HEK293 (cell line): ENCODE data around the gene LYSMD3.
A peak's percentile ranks its signal among the peaks of the same experiment; 100 is the strongest.

Experiments used
- EGR2 ChIP-seq: fragments of 450-650 bp; formaldehyde crosslinking; IDR thresholded peaks from 2 replicates; pipeline ENCODE4 v1.5.1; 2016; ENCODE audit warnings: low read depth, missing biosample characterization, missing genetic modification characterization
- IKZF3 ChIP-seq: fragments of 450-650 bp; IDR thresholded peaks from 2 replicates; pipeline ENCODE4 v1.5.0; 2018; ENCODE audit warnings: missing biosample characterization, mild to moderate bottlenecking, missing genetic modification characterization, moderate library complexity
- KLF16 ChIP-seq: fragments of 450-650 bp; formaldehyde crosslinking; IDR thresholded peaks from 2 replicates; pipeline ENCODE4 v1.5.1; 2017; ENCODE audit warnings: missing biosample characterization, missing genetic modification characterization
- KLF7 ChIP-seq: fragments of 450-650 bp; formaldehyde crosslinking; IDR thresholded peaks from 2 replicates; pipeline ENCODE4 v1.5.1; 2016; ENCODE audit warnings: missing biosample characterization, missing genetic modification characterization, borderline replicate concordance
- MYNN ChIP-seq: fragments of 450-650 bp; formaldehyde crosslinking; IDR thresholded peaks from 2 replicates; pipeline ENCODE4 v1.5.1; 2016; ENCODE audit warnings: missing biosample characterization, missing genetic modification characterization, borderline replicate concordance
- MZF1 ChIP-seq: fragments of 450-650 bp; formaldehyde crosslinking; IDR thresholded peaks from 2 replicates; pipeline ENCODE4 v1.5.1; 2017; ENCODE audit warnings: missing biosample characterization, missing genetic modification characterization, borderline replicate concordance
- PRDM2 ChIP-seq: fragments of 450-650 bp; formaldehyde crosslinking; IDR thresholded peaks from 2 replicates; pipeline ENCODE4 v1.5.1; 2016; ENCODE audit warnings: missing biosample characterization, missing genetic modification characterization, borderline replicate concordance
- PRDM4 ChIP-seq: fragments of 450-650 bp; formaldehyde crosslinking; IDR thresholded peaks from 2 replicates; pipeline ENCODE4 v1.5.1; 2017; ENCODE audit warnings: missing biosample characterization, missing genetic modification characterization
- SP3 ChIP-seq: fragments of 450-650 bp; formaldehyde crosslinking; IDR thresholded peaks from 2 replicates; pipeline ENCODE4 v1.5.1; 2016; ENCODE audit warnings: missing biosample characterization, missing genetic modification characterization
- TRIM28 ChIP-seq: IDR thresholded peaks from 2 replicates; pipeline ENCODE4 v1.6.1; 2011; ENCODE audit warnings: low read length, control low read depth, borderline replicate concordance
- ZBTB11 ChIP-seq: fragments of 450-650 bp; formaldehyde crosslinking; conservative IDR thresholded peaks from 2 replicates; pipeline ENCODE4 v1.5.1; 2016; ENCODE audit warnings: low read depth, missing biosample characterization, missing genetic modification characterization
- ZFHX2 ChIP-seq: fragments of 450-650 bp; formaldehyde crosslinking; conservative IDR thresholded peaks from 2 replicates; pipeline ENCODE4 v1.5.1; 2016; ENCODE audit warnings: missing biosample characterization, missing genetic modification characterization
- ZNF112 ChIP-seq: fragments of 450-650 bp; formaldehyde crosslinking; IDR thresholded peaks from 2 replicates; pipeline ENCODE4 v1.5.0; 2017; ENCODE audit warnings: missing biosample characterization, missing genetic modification characterization
- ZNF133 ChIP-seq: fragments of 450-650 bp; formaldehyde crosslinking; IDR thresholded peaks from 2 replicates; pipeline ENCODE4 v1.5.1; 2016; ENCODE audit warnings: missing biosample characterization, missing genetic modification characterization
- ZNF157 ChIP-seq: fragments of 450-650 bp; formaldehyde crosslinking; IDR thresholded peaks from 2 replicates; pipeline ENCODE4 v1.5.1; 2016; ENCODE audit warnings: missing biosample characterization, missing genetic modification characterization
- ZNF341 ChIP-seq: fragments of 450-650 bp; formaldehyde crosslinking; IDR thresholded peaks from 2 replicates; pipeline ENCODE4; 2016; ENCODE audit warnings: low read depth, missing biosample characterization, missing genetic modification characterization
- ZNF350 ChIP-seq: fragments of 450-650 bp; formaldehyde crosslinking; IDR thresholded peaks from 2 replicates; pipeline ENCODE4 v1.5.0; 2017; ENCODE audit warnings: missing biosample characterization, mild to moderate bottlenecking, missing genetic modification characterization
- ZNF416 ChIP-seq: fragments of 450-650 bp; formaldehyde crosslinking; IDR thresholded peaks from 2 replicates; pipeline ENCODE4 v1.5.1; 2016; ENCODE audit warnings: missing biosample characterization, missing genetic modification characterization
- ZNF426 ChIP-seq: fragments of 450-650 bp; formaldehyde crosslinking; IDR thresholded peaks from 2 replicates; pipeline ENCODE4 v1.5.1; 2017; ENCODE audit warnings: missing biosample characterization, missing genetic modification characterization, mild to moderate bottlenecking, inconsistent platforms, moderate library complexity
- ZNF610 ChIP-seq: fragments of 450-650 bp; formaldehyde crosslinking; IDR thresholded peaks from 2 replicates; pipeline ENCODE4 v1.5.1; 2016; ENCODE audit warnings: missing biosample characterization, missing genetic modification characterization, borderline replicate concordance
- ZNF626 ChIP-seq: fragments of 450-650 bp; sonication (Bioruptor Pico); formaldehyde crosslinking; IDR thresholded peaks from 2 replicates; pipeline ENCODE4 v1.5.1; 2018; ENCODE audit warnings: missing biosample characterization, missing genetic modification characterization, inconsistent platforms
- ZNF629 ChIP-seq: fragments of 450-650 bp; formaldehyde crosslinking; IDR thresholded peaks from 2 replicates; pipeline ENCODE4 v1.5.1; 2017; ENCODE audit warnings: missing biosample characterization, missing genetic modification characterization
- ZNF645 ChIP-seq: fragments of 450-650 bp; formaldehyde crosslinking; IDR thresholded peaks from 2 replicates; pipeline ENCODE4; 2016; ENCODE audit warnings: missing biosample characterization, missing genetic modification characterization
- ZNF658 ChIP-seq: fragments of 450-650 bp; formaldehyde crosslinking; IDR thresholded peaks from 2 replicates; pipeline ENCODE4; 2016; ENCODE audit warnings: missing biosample characterization, missing genetic modification characterization
- ZNF777 ChIP-seq: fragments of 450-650 bp; formaldehyde crosslinking; IDR thresholded peaks from 2 replicates; pipeline ENCODE4 v1.5.1; 2017; ENCODE audit warnings: missing biosample characterization, missing genetic modification characterization, borderline replicate concordance
- ZNF785 ChIP-seq: fragments of 450-650 bp; formaldehyde crosslinking; IDR thresholded peaks from 2 replicates; pipeline ENCODE4 v1.5.1; 2016; ENCODE audit warnings: missing biosample characterization, missing genetic modification characterization
- ZSCAN16 ChIP-seq: fragments of 450-650 bp; formaldehyde crosslinking; IDR thresholded peaks from 2 replicates; pipeline ENCODE4 v1.5.1; 2016; ENCODE audit warnings: missing biosample characterization, missing genetic modification characterization

The LYSMD3 gene

GRCh38 chr5:90558344-90559192 is 29.2 kb upstream of the LYSMD3 start, which contains the start of gene ADGRV1 (continued):
- TF ChIP-seq ZNF341 (tag by site-specific recombination) (peak; percentile 94), ZSCAN16 (tag by site-specific recombination) (no peak), ZNF777 (tag by site-specific recombination) (no peak; the same call in 1 of the 2 replicates), KLF7 (peak; percentile 73; the same call in 1 of the 2 replicates), MYNN (tag by site-specific recombination) (no peak; the same call in 1 of the 2 replicates), ZBTB11 (tag by site-specific recombination) (peak; percentile 55; the same call in 1 of the 2 replicates), ZNF645 (tag by site-specific recombination) (no peak), ZNF629 (tag by site-specific recombination) (peak; percentile 87), EGR2 (tag by site-specific recombination) (peak; percentile 86), ZFHX2 (tag by site-specific recombination) (peak; percentile 92), ZNF416 (tag by site-specific recombination) (no peak), ZNF112 (no peak), MZF1 (tag by site-specific recombination) (0 out of 2 replicates have a peak, but pooled peaks have one; percentile 57), PRDM2 (no peak), PRDM4 (tag by site-specific recombination) (peak; percentile 30; the same call in 1 of the 2 replicates), ZNF426 (tag by site-specific recombination) (no peak), ZNF133 (tag by site-specific recombination) (no peak), KLF16 (tag by site-specific recombination) (peak; percentile 83; the same call in 1 of the 2 replicates), ZNF626 (tag by site-specific recombination) (no peak), ZNF157 (tag by site-specific recombination) (no peak), TRIM28 (peak; percentile 83), IKZF3 (tag by site-specific recombination) (peak; percentile 82), SP3 (peak; percentile 98), ZNF610 (peak; percentile 92), ZNF350 (tag by site-specific recombination) (no peak), ZNF658 (no peak), ZNF785 (tag by site-specific recombination) (0 out of 2 replicates have a peak, but pooled peaks have one; percentile 68)
